HG03442 (cell line): Measurements from ENCODE around the gene PPP6C.

Source experiments
- ATAC-seq: cut with Tn5 transposase; IDR thresholded peaks from one replicate; pipeline ENCODE4 v1.9.1; 2021; ENCODE audit warnings: mild to moderate bottlenecking, moderate library complexity; ENCODE audit not compliant: unreplicated experiment

PPP6C gene

DNA sequence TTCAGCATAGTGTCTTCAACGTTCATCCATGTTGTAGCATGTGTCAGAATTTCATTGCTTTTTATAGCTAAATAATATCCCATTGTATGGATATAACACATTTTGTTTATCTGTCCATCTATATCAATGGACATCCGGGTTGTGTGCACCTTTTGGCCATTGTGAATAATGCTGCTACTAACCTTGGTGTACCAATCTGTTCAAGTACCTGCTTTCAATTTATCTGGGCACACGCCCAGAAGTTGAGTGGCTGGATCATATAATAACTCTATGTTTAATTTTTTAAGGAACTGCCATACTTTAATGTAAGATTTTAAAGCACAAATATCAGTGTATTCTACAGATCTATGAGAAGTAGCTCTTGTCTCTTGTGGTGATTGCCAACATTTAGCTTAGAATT, 89.8 kb downstream of the PPP6C start:
- no peak for ATAC-seq
